ENCODE data around the gene CLIC3.

DNA sequence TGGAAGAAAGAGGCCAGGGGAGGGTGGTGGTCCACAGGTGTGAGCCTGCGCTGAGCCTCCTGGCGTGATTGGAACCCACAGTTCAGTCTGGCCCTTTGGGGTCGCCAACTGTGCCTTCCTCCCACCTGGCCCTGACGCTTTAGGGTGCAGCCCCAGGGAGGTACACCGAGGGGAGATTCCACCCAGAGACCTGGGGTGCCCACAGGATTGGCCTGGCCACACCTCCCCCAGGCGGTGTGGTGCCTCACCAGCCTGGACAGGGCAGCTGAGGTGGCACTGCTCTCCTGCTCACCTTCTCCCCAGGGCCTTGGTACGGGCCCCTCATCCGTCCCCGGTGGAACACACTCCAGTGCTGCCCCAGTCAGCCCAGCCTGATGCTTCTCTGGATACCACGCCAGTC lies 1.0 kb upstream of the CLIC3 start:
- no peak for TF ChIP-seq POLR2A (IDR thresholded peaks at IDR 0.05; ENCODE audit: low read length)
- no peak for TF ChIP-seq GATA1 (IDR thresholded peaks at IDR 0.05; ENCODE audit: low read depth, low read length)

Measured in erythroblast (primary cell).